Transverse colon (tissue), 4 donors: ENCODE results near the gene PPARD. TPM values are rescaled to one million over a fixed set of nuclear protein-coding genes. Genes with fewer than 3 reads are reported as not detected.

ENCODE experiments used
- DNase-seq: peaks from one replicate; pipeline ENCODE4 v3.0.0-alpha.2; 2019
- H3K27ac ChIP-seq, 4 donors: fragments of 200-600 bp; sonication (generic); 2 replicates each; pipeline ENCODE4 v1.5.1; 2016 to 2018; ENCODE audit warnings: inconsistent platforms in 4 of 4
- H3K27me3 ChIP-seq: fragments of 200-600 bp; sonication (generic); 2 replicates; pipeline ENCODE4 v1.5.1; 2017; ENCODE audit warnings: inconsistent platforms
- H3K36me3 ChIP-seq, 4 donors: fragments of 200-600 bp; sonication (generic); 2 replicates each; pipeline ENCODE4 v1.5.1; 2017 to 2019; ENCODE audit warnings: inconsistent platforms in 4 of 4
- H3K4me1 ChIP-seq, 4 donors: fragments of 200-600 bp; sonication (generic); 2 replicates each; pipeline ENCODE4 v1.5.1; 2017 to 2020; ENCODE audit warnings: inconsistent platforms in 4 of 4
- H3K4me3 ChIP-seq, 4 donors: fragments of 200-600 bp; sonication (generic); 1 replicate in 1 of 4; 2 replicates in 3 of 4; pipeline versions ENCODE4 v1.5.1 to v1.6.1; 2017 to 2019; ENCODE audit warnings: inconsistent platforms in 4 of 4
- H3K9me3 ChIP-seq, 2 donors: fragments of 200-600 bp; sonication (generic); 2 replicates each; pipeline ENCODE4 v1.5.1; 2017 to 2019; ENCODE audit warnings: inconsistent platforms in 2 of 2
- CTCF ChIP-seq, 5 experiments: fragments of 200-600 bp in 3 of 5; fragments of 450-650 bp in 2 of 5; sonication (generic) in 3 of 5; IDR thresholded peaks; 1 replicate in 2 of 5; 2 replicates in 3 of 5; pipeline ENCODE4 v1.5.1; 2016 to 2017; ENCODE audit warnings: antibody characterized with exemption in 5 of 5, inconsistent platforms in 3 of 5, mild to moderate bottlenecking in 2 of 5, moderate library complexity in 1 of 5
- EP300 ChIP-seq: sonication (generic); formaldehyde crosslinking; IDR thresholded peaks from one replicate; pipeline ENCODE4 v1.6.1; 2017; ENCODE audit warnings: antibody characterized with exemption, low read depth
- POLR2A ChIP-seq: fragments of 450-650 bp; IDR thresholded peaks from one replicate; pipeline ENCODE4 v1.6.1; 2016; ENCODE audit warnings: antibody characterized with exemption, mild to moderate bottlenecking, moderate library complexity
- POLR2AphosphoS5 ChIP-seq, 3 donors: sonication (generic); formaldehyde crosslinking; IDR thresholded peaks; one replicate each; pipeline ENCODE4 v1.6.1; 2016; ENCODE audit warnings: antibody characterized with exemption in 3 of 3
- WGBS, 2 donors: methylation state at CpG; one replicate each; pipeline ENCODE4 v1.1.5; 2018; ENCODE audit warnings: low coverage in 1 of 2; 5-methylcytosine and 5-hydroxymethylcytosine counted together
- in situ Hi-C, 4 donors: fragments of 200-750 bp; cut with MboI; loops; one replicate each; pipeline versions ENCODE4 v1.15.0 to v1.15.1; 2017; ENCODE audit warnings: low sequenced_read_pairs in 3 of 4, low pct_ligation_motif_present in 1 of 4, low pct_unique_long_range_greater_than_20kb in 1 of 4
- intact Hi-C: fragments of 100-400 bp; cut with DNase I; formaldehyde crosslinking; loops from one replicate; pipeline ENCODE4 v1.15.1; 2023; ENCODE audit warnings: low total_unique reads
- total RNA-seq, 4 donors: library from RNA; depleted of rRNA; stranded (reverse); fragments of >200 nt; gene quantifications; one replicate each; pipeline ENCODE4 v1.1.0, GENCODE V29; 2016

The PPARD gene
- total RNA-seq, 4 donors from 2014 or later, result 19.8 to 110 (median 29.3) TPM

- H3K27ac ChIP-seq, result peak overlapping the region; percentile 88 to 95 (median 92)
- intact Hi-C loops, result no loop called here
- DNase-seq, result peak; percentile 55
- in situ Hi-C loops, result no loop called here
- peak overlapping the region in 3 of 4 donors; percentile 68 to 83 (median 74) for H3K4me3 ChIP-seq
- H3K4me1 ChIP-seq, result peaks cover 11 to 39% (median 25%) of the 10 kb centered on the region in 4 donors
- no peaks in the 10 kb centered on the region for H3K9me3 ChIP-seq
- no peak for TF ChIP-seq EP300
- no peak for TF ChIP-seq POLR2A
- TF ChIP-seq CTCF (IDR thresholded peaks at IDR 0.05), result no peak
- peak; percentile 9 to 54 (median 50) for TF ChIP-seq POLR2AphosphoS5 (IDR thresholded peaks at IDR 0.05)
- no peaks in the 10 kb centered on the region for H3K27me3 ChIP-seq
- H3K36me3 ChIP-seq, result peaks cover 0 to 5% (median 0%) of the 10 kb centered on the region in 4 donors
- WGBS, 2 donors, result 27% methylated on average over 18 of the region's 18 CpGs; no CpG with 5 or more reads in 1 of the 2 donors
Measured at GRCh38 chr6:35469751-35470662, 127.6 kb downstream of the PPARD start.

GRCh38 chr6:35470663-35471120 lies 128.3 kb downstream of the PPARD start:
- H3K4me1 ChIP-seq, result peaks cover 11 to 39% (median 25%) of the 10 kb centered on the region in 4 donors
- TF ChIP-seq POLR2AphosphoS5 (IDR thresholded peaks at IDR 0.05) (no peak), CTCF (IDR thresholded peaks at IDR 0.05) (no peak), EP300 (no peak), POLR2A (no peak)
- peak overlapping the region; percentile 43 to 95 (median 92) for H3K27ac ChIP-seq
- H3K4me3 ChIP-seq, result no peak overlapping the region
- H3K9me3 ChIP-seq, result no peaks in the 10 kb centered on the region
- peaks cover 0 to 5% (median 0%) of the 10 kb centered on the region in 4 donors for H3K36me3 ChIP-seq
- no peaks in the 10 kb centered on the region for H3K27me3 ChIP-seq
- intact Hi-C loops, result no loop called here
- 41 to 60% methylated on average over 1 to 3 of the region's 3 CpGs for WGBS, 2 donors
- no peak for DNase-seq
- in situ Hi-C loops, result no loop called here

- intact Hi-C loops (no loop called here), in situ Hi-C loops (no loop called here)
- Histone ChIP-seq H3K4me3 (no peak overlapping the region), H3K36me3 (peaks cover 0 to 5% (median 0%) of the 10 kb centered on the region in 4 donors), H3K9me3 (no peaks in the 10 kb centered on the region), H3K4me1 (peaks cover 11 to 39% (median 25%) of the 10 kb centered on the region in 4 donors), H3K27me3 (no peaks in the 10 kb centered on the region), H3K27ac (peak overlapping the region; percentile 43 to 95 (median 92))
- DNase-seq, result no peak
- 38 to 54% methylated on average over 3 to 8 of the region's 8 CpGs for WGBS, 2 donors
- no peak for TF ChIP-seq POLR2AphosphoS5 (IDR thresholded peaks at IDR 0.05)
- TF ChIP-seq POLR2A, result no peak
- TF ChIP-seq EP300, result no peak
- TF ChIP-seq CTCF (IDR thresholded peaks at IDR 0.05), result no peak
Measured at GRCh38 chr6:35471836-35472345, 129.5 kb downstream of the PPARD start.
